HG03432 (cell line): ENCODE results near the gene SDS.

Source experiments
- ATAC-seq: cut with Tn5 transposase; IDR thresholded peaks from one replicate; pipeline ENCODE4 v1.9.1; 2021; ENCODE audit warnings: mild to moderate bottlenecking, moderate library complexity; ENCODE audit not compliant: unreplicated experiment

The SDS gene

DNA sequence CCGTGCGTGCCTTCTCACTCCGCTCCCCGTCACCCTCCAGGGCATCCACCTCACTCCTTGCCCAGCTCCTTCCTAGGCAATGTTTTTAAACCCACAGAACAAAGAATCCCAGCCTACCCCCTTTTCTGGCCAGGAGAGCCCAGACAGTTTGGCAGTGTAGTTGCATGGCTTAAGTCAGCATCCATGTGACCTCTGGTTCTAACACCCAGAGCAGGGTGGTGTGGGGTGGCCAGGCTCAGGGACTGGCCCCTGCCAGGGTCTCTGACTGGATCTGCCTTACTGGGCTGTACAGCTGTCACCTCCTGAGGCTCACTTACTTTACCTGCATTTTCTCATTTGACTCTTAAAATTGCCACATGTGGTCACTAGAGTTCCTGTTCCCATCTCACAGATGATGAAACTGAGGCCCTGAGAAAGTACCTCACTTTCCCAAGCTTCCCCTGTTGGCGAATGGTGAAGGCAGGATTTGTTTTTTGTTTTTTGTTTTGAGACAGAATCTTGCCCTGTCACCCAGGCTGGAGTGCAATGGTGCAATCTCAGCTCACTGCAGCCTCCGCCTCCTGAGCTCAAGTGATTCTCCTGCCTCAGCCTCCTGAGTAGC lies 18.3 kb downstream of the SDS start:
- ATAC-seq = no peak

DNA sequence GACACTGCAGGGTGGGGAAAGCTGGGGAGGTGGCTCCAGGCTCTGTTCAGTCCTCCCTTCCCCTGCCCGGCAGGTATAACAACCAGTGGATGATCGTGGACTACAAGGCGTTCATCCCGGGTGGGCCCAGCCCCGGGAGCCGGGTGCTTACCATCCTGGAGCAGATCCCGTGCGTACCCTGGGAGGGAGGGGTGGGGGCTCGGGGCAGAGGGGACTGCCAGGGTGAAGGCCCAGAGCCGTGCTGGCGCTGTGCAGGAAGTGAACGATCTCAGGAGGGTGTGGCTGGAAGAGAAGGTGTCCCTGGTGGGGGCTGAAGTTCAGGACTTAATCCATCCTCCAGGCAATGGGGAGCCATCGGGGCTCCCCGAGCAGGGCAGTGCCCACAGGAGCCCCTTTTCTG lies 18.9 kb downstream of the SDS start:
- ATAC-seq = no peak

DNA sequence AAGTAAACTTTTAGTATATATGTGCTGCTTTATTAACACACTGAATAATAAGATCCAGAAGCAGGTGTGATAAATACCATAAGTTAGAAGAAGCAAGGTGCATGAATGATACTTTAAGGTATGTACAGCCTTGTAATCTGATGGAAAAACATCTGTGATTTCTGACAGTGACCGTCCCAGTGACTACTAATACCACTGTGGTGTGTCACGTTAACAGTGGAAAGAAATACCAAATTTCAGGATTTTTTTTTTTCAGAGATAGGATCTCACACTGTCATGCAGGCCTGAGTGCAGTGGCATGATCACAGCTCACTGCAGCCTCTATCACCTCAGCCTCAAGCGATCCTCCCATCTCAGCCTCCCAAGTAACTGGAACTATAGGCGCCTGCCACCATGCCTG lies 21.5 kb downstream of the SDS start:
- ATAC-seq = no peak

- no peak for ATAC-seq
Observed at GRCh38 chr12:113381220-113381619, 22.5 kb downstream of the SDS start.

DNA sequence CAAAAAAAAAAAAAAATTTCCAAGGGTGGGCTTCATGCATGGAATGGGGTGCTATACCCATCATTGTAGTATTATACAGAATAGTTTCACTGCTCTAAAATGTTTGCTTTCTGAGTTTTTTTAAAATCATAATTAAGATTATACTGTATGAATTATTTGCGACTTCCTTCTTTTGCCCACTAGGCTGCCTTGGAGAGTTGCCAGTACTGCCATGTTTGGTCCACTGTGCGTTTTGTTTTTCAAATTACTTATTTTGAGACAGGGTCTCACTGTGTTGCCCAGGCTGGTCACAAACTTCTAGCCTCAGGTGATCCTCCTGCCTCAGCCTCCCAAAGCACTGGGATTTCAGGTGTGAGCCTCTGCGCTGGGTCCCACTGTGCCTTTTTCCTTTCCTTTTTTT lies 25.4 kb downstream of the SDS start:
- no peak for ATAC-seq

GRCh38 chr12:113374823-113375428 lies 28.8 kb downstream of the SDS start:
- no peak for ATAC-seq

DNA sequence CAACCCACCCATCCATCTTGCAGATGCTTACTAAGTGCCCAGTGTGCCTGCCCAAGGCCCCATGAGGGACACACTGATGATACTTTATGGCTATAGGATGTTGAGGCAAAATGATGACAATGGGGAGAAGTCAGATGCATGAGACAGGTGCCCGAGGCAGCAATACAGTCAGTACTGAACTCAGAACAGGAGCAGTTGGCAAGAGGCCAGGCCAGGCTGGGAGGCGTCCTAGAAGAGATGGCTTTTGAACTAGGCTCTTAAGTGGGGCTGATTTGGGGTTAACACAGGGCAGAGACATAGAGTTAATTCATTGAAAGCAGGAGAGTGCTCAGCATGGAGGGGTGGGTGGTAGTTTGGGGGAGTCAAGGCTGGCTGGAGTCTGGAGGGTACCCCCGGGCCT lies 29.7 kb downstream of the SDS start:
- ATAC-seq = no peak

GRCh38 chr12:113373440-113373839 lies 30.2 kb downstream of the SDS start:
- no peak for ATAC-seq

DNA sequence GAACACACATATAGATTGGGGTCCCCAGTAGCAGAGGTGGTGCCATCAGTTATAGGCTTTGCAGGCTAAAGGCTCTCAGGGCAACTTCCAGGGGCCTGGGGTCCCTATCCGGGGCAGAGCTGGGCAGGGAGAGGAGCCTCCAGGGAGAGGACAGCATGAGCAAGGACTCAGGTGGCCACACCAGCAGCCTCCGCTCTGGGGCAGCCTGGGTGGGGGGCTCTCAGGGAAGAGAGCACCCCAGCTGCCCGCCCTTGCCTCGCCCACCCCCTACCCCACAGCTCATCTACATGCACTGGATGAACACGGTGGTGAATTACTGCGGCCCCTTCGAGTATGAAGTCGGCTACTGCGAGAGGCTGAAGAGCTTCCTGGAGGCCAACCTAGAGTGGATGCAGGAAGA lies 31.3 kb downstream of the SDS start:
- no peak for ATAC-seq

DNA sequence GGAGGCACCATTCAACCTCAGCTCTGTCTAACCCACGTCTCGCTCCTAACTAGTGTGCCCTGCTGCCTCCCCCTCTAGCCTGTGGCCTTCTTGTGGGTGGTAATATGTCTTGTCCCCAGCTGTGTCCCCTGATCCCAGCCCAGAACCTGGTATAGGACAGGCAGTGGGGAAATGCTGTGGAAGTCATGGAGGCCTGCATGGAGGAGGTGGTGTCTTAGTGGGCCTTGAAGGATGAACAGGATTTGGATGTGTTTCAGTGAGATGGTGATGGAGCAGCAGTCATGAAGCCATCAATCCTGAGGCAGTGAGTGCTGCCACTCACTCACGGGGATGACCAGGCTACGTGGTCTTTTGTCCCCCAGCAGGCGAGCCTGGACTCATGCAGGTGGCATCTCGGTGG lies 31.9 kb downstream of the SDS start:
- no peak for ATAC-seq

DNA sequence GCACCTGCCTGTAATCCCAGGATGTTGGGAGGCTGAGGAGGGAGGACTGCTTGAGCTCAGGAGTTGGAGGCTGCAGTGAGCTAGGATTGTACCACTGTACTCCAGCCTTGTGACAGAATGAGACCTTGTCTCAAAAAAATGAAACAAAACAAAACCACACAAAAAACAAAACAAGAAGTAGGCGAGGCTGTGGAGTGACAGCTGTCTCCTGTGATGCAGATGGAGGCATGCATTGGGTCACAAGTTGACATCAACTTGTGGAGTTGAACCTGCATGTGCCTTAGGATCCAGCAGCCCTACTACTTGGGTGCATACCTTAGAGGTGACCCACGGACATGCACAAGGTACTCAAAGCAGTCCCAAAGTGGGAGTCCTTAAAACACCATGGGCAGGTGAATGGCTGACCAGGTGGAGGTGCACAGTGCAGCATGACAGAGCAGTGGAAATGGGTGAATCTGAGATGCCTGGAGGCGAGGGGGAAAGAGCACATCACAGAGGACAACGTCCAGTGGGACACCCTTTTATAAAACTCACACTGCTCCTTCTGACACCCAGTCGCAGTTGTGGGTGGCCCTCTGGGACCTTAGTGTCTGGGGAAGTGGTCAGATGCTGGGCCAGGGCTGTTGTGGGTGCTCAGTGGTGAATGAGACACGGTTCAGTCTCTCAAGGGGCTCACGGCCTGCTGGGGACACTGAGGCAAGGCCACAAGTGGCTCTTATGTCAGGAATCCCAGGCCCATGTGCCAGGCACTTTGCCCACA lies 32.6 kb downstream of the SDS start:
- no peak for ATAC-seq

DNA sequence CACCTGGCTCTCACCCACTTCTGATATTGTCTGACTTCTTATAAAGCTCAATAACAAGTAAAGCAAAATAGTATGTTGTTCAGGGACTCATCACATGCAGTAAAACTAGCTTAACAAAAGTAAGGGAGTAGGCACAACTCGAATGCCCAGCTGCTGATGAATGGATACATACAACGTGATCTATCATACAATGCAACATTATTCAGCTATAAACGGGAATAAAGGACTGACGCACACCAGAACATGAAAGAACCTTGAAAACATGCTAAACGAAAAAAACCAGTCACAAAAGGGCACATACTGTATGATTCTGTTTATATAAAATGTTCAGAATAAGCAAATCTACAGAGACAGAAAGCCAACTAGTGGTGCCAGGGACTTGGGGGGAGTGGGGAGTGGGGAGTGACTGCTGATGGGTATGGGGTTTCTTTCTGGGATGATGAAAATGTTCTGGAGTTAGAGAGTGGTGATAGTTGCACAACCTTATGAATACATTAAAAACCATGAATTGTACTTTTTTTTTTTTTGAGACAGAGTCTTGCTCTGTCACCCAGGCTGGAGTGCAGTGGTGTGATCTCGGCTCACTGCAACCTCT lies 34.2 kb downstream of the SDS start:
- ATAC-seq = no peak

- no peak for ATAC-seq
Observed at GRCh38 chr12:113368331-113368730, 35.4 kb downstream of the SDS start.

DNA sequence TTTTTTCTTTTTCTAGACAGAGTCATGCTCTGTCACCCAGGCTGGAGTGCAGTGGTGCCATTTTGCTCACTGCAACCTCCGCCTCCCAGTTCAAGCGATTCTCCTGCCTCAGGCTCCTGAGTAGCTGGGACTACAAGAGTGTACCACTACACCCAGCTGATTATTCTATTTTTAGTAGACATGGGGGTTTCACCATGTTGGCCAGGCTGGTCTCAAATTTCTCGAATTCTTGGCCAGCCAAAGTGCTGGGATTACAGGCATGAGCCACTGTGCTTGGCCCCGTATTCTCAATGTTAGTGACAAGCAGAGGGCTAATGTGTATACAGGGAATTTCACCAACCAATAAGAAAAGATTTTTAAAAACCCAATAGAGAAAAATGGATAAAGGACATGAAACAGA lies 36.9 kb downstream of the SDS start:
- ATAC-seq = no peak

DNA sequence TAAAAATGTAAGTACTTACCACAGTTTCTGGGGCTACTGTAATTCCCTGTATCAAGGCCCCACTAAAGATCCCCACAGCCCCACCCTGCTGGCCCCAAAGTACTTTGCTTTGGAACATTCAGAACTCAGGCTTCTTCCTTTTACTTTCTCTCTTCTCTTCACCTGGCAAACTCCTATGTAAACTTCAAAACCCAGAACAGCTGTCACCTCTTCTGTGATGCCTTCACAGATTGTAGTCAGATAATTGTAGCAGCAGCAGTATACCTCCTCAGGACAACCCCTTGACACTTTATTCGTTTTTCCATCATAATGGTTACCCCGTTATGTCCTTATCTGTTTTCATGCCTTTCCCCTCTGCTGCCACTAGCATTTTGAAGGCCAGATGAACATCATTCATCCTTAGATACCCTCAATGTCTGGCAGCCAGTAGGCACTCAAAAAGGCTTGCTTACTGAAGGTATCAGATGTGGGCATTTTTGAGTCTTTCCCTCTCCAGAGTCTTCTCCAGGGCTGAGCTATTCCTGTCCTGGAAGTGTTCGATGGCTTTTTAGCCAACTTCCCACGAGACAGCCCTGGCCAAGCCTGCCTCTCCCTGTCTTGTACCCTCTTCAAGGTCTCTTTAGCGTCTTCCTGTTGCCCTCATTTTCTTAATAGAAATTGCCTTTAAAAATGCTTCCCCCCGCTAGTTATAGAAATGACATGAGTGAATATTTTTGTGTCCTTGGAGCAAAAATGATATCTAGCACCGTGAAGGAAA lies 37.9 kb downstream of the SDS start:
- ATAC-seq = no peak

GRCh38 chr12:113364698-113365097 lies 39.0 kb downstream of the SDS start:
- ATAC-seq = no peak

DNA sequence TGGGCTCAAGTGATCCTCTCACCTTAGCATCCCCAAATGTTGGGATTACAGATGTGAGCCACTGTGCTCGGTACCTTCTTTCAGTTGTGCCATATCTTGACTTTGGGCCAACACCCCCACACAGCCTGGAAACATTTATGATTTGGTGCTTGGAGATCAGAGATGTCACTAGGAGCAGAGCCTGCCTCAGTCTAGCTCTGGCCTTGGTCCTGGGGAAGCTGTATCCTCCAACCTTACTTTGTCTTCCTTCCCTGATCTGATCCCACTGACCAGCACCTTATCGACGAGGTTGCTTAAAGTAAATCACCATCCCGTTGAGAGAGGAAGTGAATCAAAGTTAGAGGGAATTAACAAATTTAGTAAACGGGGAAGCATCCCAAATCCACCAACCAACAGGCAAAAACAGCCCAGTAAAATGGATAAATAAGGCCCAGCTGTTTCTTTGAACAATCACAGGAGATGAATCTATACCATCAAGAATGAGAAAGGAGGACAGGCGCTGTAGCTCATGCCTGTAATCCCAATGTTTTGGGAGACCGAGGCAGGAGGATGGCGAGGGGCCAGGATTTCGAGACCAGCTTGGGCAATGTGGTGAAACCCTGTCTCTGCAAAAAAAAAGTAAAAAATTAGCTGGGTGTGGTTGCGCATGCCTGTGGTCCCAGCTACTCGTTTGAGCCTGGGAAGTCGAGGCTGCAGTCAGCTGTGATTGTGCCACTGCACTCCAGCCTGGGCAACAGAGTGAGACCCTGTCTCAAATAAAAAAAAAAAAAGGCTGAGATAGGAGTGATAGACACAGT lies 41.9 kb downstream of the SDS start:
- ATAC-seq = no peak

DNA sequence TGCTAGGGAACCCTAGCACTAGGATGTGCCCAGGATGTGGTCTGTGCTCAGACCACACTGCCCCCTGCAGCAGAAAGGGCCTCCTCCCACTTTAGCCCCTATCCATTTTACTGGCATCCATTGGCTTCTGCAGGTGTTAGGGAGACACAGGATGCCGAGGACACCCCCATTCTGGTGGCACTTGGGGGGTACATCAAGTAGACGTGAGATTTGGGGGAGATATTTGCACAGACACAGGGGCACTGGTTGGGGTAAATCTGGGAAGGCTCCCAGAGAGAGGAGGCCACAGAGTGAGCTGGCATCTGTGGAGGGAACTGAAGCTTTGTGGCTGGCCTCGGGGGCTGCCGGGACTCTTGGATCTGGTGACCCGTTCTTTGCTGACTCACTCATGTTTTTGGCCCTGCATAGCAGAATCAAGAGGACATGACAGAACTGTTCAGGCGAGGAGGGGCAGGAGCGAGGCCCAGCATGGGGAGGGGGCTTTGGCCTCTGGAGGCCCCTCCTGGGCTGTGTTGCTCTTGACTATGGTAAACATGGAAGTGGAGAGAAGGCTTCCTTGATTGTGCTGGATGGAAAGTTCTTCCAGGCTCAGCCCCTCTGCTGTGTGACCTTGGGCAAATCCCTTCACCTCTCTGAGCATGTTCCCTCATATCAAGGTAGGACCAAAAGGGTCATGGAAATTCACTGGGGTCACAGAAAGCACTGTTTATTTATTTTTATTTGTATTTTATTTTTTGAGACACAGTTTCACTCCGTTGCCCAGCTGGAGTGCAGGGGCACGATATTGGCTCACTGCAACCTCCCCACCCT lies 43.5 kb downstream of the SDS start:
- ATAC-seq = no peak

DNA sequence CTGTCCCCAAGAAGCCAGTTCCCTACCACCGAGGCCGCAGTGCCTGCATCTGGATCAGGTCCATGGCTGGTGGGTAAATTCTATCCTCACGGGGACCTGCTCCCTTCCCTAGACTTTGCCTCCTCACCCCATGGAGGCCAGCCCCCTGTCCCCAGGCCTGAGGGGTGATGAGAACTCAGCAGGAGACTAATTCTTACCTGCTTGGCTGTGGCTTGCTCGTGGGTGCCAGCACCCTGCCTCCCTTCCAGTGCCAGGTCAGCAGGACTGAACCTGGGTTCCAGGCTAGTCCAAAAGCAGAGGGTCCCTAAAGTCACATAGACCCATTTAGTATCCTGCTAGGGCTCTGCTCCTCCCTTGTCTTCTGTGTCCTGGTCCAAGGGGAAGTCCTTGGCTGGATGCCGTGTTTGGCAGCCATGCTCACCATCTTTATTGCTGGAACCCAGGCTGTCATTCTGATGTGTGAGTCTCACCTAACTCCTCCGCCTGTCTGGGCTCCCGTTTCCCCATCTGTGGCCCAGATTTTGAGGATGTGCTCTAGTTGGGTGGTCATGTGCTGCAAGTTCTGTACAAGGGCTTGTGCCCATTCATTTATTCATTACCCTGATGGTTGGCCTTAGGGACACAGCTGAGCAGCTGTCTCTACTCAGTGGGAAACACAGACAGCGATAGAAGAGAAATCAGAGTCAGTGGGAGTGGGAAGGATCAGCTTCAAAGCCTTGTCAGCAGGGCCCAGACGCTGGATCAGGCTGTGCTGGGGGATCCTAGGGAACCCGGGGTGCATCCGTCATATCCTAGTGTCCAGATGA lies 44.4 kb downstream of the SDS start:
- ATAC-seq = peak; percentile 5
